ENCODE data around the gene ELMO1.

GRCh38 chr7:37220664-37221063 lies 228.0 kb downstream of the ELMO1 start:
- no peak for TF ChIP-seq POLR2A (IDR thresholded peaks at IDR 0.05; ENCODE audit: low read length)
- TF ChIP-seq GATA1 (IDR thresholded peaks at IDR 0.05; ENCODE audit: low read depth, low read length), result no peak
